HG02678 (cell line): ENCODE measurements around the gene CES2.

Experiments used
- ATAC-seq: cut with Tn5 transposase; IDR thresholded peaks from one replicate; pipeline ENCODE4 v1.9.1; 2021; ENCODE audit warnings: mild to moderate bottlenecking, moderate library complexity; ENCODE audit not compliant: unreplicated experiment

CES2 gene

DNA sequence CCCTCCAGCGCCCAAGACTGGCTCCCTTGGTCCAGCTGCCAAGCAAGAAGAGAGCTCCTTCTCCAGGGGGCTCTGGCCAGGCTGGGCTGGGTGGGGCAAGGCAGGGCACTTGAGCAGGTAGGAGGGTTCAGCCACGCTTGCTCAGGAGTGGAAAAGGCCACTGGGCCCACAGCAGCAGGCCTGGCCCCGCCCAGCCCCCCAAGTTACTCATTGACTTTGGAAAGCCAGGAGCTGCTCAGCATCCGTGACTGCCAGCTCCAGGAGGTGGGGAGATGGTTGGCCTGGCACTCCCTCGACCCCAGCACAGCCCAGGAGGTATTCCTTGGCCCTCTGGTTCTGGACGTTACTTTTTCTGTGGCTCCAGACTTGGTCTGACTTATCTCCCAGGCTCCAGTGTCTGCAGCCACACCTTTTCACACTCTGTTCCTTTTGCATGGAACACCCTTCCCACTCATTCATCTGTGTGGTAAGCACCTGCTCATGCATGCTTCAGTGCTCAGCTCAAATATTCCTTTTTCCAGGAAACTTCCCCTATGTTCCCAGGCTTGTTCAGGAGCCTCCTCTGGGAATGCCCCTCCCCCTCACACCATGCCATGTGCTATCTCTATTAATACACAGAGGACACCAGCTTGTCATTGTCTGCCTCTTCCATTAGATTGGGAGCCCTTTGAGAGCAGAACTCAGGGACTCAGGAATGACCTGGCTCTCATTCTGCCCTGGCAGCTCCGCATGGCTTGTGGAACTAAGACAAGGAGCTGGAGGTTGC is 16.3 kb upstream of the CES2 start, which contains the start of gene CDH16:
TSS of gene CDH16 (minus strand) at position 83 of the 766 bp plus-strand sequence. CDS start 820 bp downstream, outside the sequence.
- ATAC-seq: no peak

DNA sequence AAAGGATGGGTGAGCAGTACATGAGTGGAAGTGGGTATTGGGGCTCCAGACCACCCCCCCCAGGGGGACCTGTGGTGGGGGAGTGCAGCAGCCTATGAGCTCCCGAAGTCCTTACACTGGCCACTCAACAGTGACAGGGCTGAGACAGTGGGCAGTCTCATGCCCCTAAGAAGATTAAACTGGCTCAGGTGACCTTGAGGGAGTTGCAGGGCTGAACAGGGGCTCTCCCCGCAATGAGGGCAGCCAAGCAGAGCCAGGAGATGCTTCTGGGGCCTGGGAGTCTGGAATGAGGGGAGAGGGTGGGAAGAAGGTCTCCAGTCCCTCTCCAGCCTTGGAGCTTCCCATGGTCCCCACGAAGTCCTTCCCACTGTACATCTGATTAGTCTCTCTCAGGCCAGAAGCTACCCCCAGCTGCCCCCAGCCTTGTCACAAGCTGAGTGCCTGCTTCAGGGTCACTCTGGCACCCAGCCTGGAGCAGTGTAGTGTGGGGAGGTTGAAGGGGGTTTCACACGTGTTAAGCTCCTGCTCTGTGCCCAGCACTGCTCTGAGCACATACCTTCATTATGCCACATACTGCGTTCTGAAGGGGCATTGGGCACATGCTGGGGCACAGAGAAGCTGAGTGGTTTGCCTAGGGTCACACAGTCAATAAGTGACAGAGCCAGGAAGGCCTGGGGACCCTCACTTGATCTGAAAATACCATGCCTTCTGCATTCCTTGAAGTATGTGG is 15.6 kb upstream of the CES2 start:
- no peak for ATAC-seq

GRCh38 chr16:66920299-66920590 is 15.1 kb upstream of the CES2 start:
- no peak for ATAC-seq

- ATAC-seq: no peak
These were observed 14.2 kb upstream of the CES2 start for GRCh38 chr16:66920924-66921680.

DNA sequence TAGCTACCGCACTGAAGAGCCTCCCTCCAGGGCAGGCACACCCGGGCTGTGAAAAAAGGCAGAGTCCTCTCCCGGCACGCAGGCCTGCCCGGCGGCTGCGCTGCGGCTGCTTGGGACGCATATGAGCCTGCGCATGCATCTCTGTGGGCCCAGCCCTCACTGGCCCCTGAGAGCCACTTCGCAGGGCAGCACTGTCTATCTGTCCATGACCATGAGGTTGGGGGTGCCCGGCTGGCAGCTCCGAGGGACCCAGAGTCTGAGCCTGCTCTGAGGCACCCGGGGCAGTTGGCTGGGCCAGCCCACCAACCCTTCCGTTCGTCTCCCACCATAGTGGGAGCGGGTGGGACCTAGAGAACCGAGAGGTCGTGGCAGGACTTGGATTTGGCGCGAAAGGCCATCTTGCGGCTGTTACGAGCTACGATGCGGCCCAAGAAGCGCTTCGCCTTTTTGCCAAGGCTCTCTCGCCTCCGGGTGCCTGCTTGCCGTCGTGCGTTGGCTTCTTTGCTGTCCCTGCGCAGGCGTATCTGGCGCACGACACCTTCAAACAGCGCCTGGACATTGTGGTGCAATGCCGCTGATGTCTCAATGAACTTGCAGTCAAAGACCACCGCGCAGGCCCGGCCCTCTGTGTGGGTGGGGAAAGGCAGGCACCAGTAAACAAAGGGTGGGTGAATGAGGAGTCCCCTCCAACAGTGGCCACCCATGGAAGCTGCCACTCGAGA is 13.4 kb upstream of the CES2 start:
- no peak for ATAC-seq

GRCh38 chr16:66923247-66923731 is 12.0 kb upstream of the CES2 start:
- no peak for ATAC-seq

DNA sequence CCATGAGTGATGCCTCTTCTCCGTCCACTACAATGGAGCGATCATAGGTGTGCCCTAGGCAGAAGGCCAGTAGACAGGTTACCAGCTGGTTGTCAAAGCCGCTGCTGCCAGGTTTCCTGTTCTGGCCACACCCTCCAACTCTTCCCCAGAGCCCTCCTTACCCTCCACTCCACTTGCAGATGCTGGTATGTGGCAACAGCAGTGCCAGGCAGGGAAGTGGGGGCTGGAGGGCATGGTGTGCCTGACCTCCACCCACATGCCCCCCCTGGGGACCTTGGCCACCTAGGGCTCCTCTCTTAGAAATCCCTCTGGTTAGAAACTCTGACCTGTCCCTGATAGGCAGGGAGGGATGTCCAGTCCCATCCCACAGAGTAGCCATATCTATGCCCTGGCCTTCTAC is 11.4 kb upstream of the CES2 start:
- no peak for ATAC-seq

- ATAC-seq: peak; percentile 47
These were observed 10.6 kb upstream of the CES2 start for GRCh38 chr16:66924527-66925321.

DNA sequence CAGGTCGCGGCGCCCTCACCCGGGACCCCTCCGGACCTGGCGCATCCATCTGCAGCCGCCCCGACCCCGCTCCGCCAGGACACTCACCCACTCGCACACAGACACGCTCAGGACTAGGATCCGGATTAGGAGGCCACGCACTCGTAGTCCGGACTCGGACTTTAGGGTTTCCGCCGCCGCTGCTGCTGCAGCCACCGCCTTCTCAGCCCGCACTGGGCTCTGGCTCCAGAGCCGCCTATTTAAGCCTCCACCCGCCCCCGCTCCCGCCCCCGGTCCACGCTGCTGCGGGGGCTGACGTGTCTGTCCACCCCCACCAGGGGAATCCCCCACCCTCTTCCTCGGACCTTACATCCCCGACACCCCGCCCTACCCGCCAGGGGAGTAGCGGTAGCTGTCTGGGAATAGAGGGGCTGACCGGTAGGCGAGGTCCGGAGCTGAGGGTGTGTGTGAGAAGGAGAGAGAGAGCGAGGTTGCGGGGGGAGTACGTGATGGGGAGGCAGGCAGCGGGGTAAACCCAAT is 9.9 kb upstream of the CES2 start, which contains the start of gene RRAD:
TSS of gene RRAD (minus strand) at position 214 of the 519 bp plus-strand sequence. CDS start 356 bp downstream, outside the sequence.
- peak; percentile 24 for ATAC-seq

GRCh38 chr16:66926171-66926947 is 9.0 kb upstream of the CES2 start:
- no peak for ATAC-seq

DNA sequence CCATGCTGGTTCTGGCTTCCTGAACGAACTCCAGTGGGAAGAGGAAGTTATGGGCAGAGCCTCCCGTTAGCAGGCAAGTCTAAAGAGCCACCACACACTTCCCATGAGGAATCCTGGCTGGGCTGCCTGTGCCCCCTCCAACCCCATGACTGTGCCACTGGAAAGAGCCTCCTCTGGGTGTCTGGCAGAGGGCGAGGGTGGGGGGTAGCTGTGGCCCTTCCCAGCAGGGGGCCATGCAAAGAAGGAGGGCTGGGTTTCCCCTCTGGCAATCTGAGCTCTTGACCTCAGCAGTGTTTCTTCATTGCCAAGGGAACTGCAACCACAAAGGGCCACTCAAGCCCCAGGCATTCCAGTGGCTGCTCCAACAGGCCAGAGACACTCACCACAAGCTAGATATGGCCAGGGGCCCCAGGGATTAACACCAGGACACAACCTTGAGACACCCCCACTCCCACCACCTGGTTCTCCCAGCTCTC is 8.3 kb upstream of the CES2 start:
- no peak for ATAC-seq

DNA sequence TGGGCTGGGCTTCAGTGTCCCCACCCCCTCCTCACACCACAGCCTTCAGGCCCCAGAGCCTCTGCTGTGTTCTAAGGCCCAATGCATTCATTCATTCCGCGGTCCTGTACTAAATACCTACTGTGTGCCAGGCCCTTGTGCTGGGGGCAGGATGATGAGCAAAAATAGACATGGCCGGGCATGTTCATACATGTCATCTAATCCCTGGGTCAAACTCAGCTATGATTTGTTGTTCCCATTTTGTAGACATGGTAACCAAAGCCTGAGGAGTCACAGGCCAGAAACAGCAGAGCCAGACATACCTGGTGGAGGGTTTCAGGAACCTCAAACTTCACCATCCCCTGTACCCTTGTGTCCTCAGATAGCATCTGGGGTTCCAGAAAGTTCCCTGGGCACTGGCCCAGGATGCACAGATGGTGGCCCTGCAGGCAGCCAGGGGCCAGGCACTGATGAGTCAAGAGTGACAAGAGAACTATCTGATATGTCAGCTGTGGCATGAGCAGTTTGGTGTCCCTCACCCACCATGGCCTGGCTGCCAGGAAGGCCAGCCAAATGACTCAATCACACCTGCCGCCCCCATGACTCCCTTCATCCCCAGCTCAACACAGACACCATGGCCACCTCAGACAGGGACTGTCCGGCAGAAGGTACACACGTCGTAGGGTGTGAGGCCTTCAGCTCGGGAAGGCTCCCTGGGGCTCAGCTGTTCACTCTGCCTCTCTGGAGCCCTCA is 7.2 kb upstream of the CES2 start:
- no peak for ATAC-seq

DNA sequence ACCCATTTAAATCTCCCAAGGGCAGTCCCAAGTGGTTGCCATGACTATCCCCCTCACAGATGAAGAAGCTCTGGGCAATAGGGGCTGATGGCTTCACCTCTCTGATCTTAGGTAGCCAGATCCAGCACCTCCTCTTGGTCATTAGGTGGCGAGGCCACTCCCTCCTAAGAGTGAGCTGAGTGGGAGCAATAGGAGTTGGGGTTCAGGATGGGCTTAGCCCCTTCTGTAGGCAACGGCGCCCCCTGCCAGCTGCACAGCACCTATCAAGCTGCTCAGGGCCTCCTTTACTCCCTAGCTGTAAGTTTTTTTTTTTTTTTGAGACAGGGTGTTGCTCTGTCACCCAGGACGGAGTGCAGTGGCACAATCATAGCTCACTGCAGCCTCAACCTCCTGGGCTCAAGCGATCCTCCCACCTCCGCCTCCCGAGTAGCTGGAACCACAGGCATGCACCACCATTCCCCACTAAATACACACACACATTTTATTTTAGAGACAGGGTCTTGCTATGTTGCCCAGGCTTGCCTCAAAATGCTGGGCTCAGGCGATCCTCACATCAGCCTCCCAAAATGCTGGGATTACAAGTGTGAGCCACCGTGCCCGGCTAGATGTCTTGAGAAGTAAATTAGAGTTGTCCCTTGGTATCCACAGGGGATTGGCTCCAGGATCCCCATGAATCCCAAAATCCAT is 6.5 kb upstream of the CES2 start:
- no peak for ATAC-seq

- ATAC-seq: no peak
These were observed 5.1 kb upstream of the CES2 start for GRCh38 chr16:66930189-66930588.

GRCh38 chr16:66931665-66932064 is 3.7 kb upstream of the CES2 start:
- ATAC-seq: no peak

- no peak for ATAC-seq
These were observed 3.2 kb upstream of the CES2 start for GRCh38 chr16:66932076-66932475.

GRCh38 chr16:66933776-66934137 is 1.6 kb upstream of the CES2 start:
- ATAC-seq: no peak
